Colonic mucosa (tissue), 4 donors: ENCODE results near the gene FOS. TPM values are rescaled to one million over a fixed set of nuclear protein-coding genes. Genes with fewer than 3 reads are reported as not detected.

Experiments
- DNase-seq: peaks from one replicate; pipeline ENCODE4 v3.0.0-alpha.2; 2020
- H3K27ac ChIP-seq: fragments of 200-600 bp; one replicate; pipeline ENCODE4 v1.8.0; 2021
- H3K27me3 ChIP-seq: fragments of 200-600 bp; one replicate; pipeline ENCODE4 v1.8.0; 2021
- H3K36me3 ChIP-seq: fragments of 200-600 bp; one replicate; pipeline ENCODE4 v1.8.0; 2021
- H3K4me1 ChIP-seq: fragments of 200-600 bp; one replicate; pipeline ENCODE4 v1.8.0; 2021; ENCODE audit warnings: mild to moderate bottlenecking
- H3K4me3 ChIP-seq: fragments of 200-600 bp; one replicate; pipeline ENCODE4 v1.8.0; 2021
- H3K9ac ChIP-seq, 2 donors: one replicate each; pipeline ENCODE4 v1.7.0; 2013; ENCODE audit warnings: control low read depth in 2 of 2, low read depth in 2 of 2, low read length in 2 of 2
- H3K9me3 ChIP-seq: fragments of 200-600 bp; one replicate; pipeline ENCODE4 v1.8.0; 2021
- intact Hi-C: fragments of 100-400 bp; cut with DNase I; formaldehyde crosslinking; loops from one replicate; pipeline ENCODE4 v1.14.1; 2022
- total RNA-seq, 2 donors: library from RNA; stranded (reverse); fragmentation: NEBNext Ultra II Directional in 1 of 2; extraction: Animal tissue kit (Norgen Biotek cat#: 25700) in 1 of 2; gene quantifications; one replicate each; pipeline ENCODE4 v1.2.1, GENCODE V29; 2021
- TF ChIP-seq, protein P1 (sequence below): fragments of 200-600 bp; IDR thresholded peaks from one replicate; pipeline ENCODE4 v1.8.0; 2022; ENCODE audit warnings: antibody characterized with exemption, mild to moderate bottlenecking
- donor health status: healthy.
- donor health status: DM: no; HTN: no; CAD: no.
- donor health status: DM: no; HTN: no; CAD: no.

The FOS gene
- total RNA-seq, 2 donors from 2014 or later: 86.9 to 98.4 TPM

DNA sequence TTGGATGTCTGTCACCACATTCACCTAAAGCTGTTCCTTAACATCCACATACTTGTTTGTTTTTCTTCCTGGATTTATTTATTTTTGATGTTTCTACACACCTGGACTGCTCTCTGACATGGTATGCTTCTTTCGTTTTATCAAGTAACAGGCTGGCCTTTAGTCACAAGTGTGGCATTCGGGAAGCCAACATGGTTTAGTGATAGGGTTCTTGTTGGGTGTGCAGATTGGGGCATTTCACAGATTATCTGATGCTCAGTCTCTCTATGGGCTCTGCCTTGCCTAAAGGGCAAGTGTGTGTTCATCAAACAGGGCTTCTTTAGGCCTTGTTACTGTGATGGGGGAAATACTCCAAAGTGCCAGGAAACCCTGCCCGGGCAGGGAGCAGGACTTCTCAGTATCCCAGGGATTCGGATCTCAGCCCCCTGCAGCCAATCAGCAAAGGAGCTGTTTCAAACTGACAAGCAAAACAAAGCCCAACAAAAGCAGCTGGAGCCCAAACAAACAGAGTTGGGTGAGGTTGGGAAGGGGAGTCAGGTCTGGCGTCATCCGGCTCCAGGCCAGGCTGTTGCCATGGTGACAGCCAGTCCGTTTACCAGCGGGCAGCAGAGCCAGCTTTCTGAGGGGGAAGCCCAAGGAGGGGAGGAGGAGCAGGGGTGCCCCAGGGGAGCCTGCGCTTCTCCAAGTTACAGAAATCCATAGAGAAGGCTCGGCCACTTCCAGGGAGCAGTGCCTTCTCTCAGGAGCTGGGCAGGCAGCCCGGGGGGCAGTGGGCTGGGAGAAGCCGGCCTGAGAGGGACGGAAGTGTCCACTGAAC lies 31.9 kb downstream of the FOS start:
- H3K4me1 ChIP-seq: no peaks in the 10 kb centered on the region
- DNase-seq: peak; percentile 74
- peak overlapping the region in 1 of 2 donors; percentile 23 for H3K9ac ChIP-seq
- TF ChIP-seq, protein P1, sequence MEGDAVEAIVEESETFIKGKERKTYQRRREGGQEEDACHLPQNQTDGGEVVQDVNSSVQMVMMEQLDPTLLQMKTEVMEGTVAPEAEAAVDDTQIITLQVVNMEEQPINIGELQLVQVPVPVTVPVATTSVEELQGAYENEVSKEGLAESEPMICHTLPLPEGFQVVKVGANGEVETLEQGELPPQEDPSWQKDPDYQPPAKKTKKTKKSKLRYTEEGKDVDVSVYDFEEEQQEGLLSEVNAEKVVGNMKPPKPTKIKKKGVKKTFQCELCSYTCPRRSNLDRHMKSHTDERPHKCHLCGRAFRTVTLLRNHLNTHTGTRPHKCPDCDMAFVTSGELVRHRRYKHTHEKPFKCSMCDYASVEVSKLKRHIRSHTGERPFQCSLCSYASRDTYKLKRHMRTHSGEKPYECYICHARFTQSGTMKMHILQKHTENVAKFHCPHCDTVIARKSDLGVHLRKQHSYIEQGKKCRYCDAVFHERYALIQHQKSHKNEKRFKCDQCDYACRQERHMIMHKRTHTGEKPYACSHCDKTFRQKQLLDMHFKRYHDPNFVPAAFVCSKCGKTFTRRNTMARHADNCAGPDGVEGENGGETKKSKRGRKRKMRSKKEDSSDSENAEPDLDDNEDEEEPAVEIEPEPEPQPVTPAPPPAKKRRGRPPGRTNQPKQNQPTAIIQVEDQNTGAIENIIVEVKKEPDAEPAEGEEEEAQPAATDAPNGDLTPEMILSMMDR: no peak
- no peak overlapping the region for H3K4me3 ChIP-seq
- no peaks in the 10 kb centered on the region for H3K36me3 ChIP-seq
- no peaks in the 10 kb centered on the region for H3K27me3 ChIP-seq
- no peaks in the 10 kb centered on the region for H3K9me3 ChIP-seq
- intact Hi-C loops: no loop called here
- H3K27ac ChIP-seq: peak overlapping the region; percentile 10

DNA sequence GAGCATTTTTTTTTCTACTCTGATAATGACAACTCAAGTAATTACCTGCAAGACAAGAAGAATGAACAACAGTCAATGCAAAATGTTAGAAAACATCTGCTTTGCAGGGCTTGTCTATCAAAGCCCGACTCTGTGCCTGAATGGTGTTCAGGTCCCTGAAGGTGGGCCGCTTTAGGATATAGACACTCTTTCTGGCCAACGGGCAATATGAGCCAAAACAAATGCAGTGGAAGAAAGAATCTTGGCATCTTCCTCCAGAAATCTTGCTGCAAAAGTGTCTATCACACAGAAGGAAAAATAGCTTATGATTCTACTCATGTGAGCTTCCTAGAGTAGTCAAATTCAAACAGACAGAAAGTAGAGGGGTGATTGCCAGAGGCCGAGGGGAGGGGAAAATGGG lies 32.7 kb downstream of the FOS start:
- intact Hi-C loops: no loop called here
- H3K27ac ChIP-seq: no peak overlapping the region
- TF ChIP-seq, protein P1: no peak
- H3K9ac ChIP-seq: no peak overlapping the region
- H3K4me3 ChIP-seq: no peak overlapping the region
- no peaks in the 10 kb centered on the region for H3K9me3 ChIP-seq
- no peak for DNase-seq
- no peaks in the 10 kb centered on the region for H3K27me3 ChIP-seq
- H3K36me3 ChIP-seq: no peaks in the 10 kb centered on the region
- no peaks in the 10 kb centered on the region for H3K4me1 ChIP-seq

DNA sequence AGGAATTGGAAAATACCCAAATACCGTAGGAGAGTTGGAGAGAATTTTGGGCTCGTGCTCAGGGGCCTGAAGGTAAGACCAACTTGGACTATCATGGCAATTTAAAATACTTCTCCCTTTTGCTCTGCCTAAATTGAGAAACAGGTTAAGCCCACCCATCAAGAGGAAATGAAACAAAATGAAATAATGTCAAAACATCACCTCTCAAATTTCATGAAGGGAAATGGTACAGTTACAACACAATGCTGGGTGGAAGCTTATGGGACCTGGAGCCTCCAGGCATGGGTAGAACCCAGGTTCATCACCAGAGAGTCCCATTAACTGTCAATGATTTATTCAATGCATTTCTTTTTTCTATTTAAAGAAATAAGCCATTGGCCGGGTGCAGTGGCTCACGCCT lies 33.7 kb downstream of the FOS start:
- Histone ChIP-seq H3K27me3 (no peaks in the 10 kb centered on the region), H3K9me3 (no peaks in the 10 kb centered on the region), H3K4me1 (no peaks in the 10 kb centered on the region), H3K4me3 (no peak overlapping the region), H3K27ac (no peak overlapping the region), H3K9ac (no peak overlapping the region), H3K36me3 (no peaks in the 10 kb centered on the region)
- DNase-seq: no peak
- TF ChIP-seq, protein P1: no peak
- intact Hi-C loops: no loop called here

DNA sequence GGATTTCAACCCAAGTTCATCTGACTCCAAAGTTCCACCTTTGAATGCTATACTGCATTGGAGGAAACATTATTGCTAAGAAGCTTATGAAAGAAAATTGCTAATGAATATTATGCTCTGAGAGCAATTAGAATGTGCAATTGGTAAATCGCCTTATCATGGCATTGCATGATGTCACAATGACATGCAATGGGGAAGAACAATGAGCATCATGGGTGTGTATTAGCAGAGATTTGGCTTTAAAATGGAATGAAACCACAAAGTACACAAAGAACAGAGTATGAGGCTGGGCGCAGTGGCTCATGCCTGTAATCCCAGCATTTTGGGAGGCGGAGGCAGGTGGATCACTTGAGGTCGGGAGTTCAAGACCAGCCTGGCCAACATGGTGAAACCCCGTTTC lies 34.7 kb downstream of the FOS start:
- no peak for DNase-seq
- H3K4me1 ChIP-seq: no peaks in the 10 kb centered on the region
- no peaks in the 10 kb centered on the region for H3K36me3 ChIP-seq
- TF ChIP-seq, protein P1: no peak
- intact Hi-C loops: no loop called here
- H3K9me3 ChIP-seq: no peaks in the 10 kb centered on the region
- H3K9ac ChIP-seq: no peak overlapping the region
- no peaks in the 10 kb centered on the region for H3K27me3 ChIP-seq
- H3K27ac ChIP-seq: no peak overlapping the region
- no peak overlapping the region for H3K4me3 ChIP-seq

DNA sequence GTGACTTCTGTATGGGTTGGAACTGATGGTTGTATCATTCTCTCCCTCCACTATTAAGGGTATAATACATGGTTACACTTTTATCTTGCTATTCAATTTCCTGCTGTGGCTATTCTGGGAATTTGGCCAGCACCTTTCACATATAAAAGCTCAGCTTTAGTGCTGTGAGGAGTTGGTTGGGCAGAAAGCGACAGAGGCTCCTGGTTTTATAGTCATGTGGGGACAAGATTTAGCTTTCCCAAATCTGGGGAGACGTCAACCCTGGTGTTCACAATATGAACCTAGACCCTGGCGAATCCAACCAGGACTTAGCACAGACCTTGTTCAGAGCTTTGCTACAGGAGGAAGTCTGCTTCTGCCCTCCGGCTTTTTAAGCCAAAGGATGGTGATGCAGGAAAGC lies 36.5 kb downstream of the FOS start:
- Histone ChIP-seq H3K4me3 (no peak overlapping the region), H3K9me3 (no peaks in the 10 kb centered on the region), H3K4me1 (no peaks in the 10 kb centered on the region), H3K36me3 (no peaks in the 10 kb centered on the region), H3K27ac (no peak overlapping the region), H3K27me3 (no peaks in the 10 kb centered on the region), H3K9ac (no peak overlapping the region)
- intact Hi-C loops: no loop called here
- TF ChIP-seq, protein P1: no peak
- peak; percentile 56 for DNase-seq
